Neural cell (in vitro differentiated cells): ENCODE data around the gene PRKCE. TPM values are rescaled to one million over a fixed set of nuclear protein-coding genes. Genes with fewer than 3 reads are reported as not detected.

ENCODE experiments used
- H2AFZ ChIP-seq: fragments of 200-600, 300-800 bp; sonication (generic), shearing (Covaris generic); 2 replicates; pipeline ENCODE4 v1.6.0; 2014; ENCODE audit warnings: low read depth, mild to moderate bottlenecking, antibody characterized with exemption, low read length, moderate library complexity
- H3F3A ChIP-seq: fragments of 200-600 bp; shearing (Covaris generic); 2 replicates; pipeline ENCODE4 v1.6.1; 2016; ENCODE audit warnings: mild to moderate bottlenecking, moderate library complexity, mixed read lengths, antibody characterized with exemption, low read length; ENCODE audit not compliant: insufficient read depth, poor library complexity, severe bottlenecking
- H3K27ac ChIP-seq: fragments of 200-600, 300-800 bp; sonication (generic), shearing (Covaris generic); 2 replicates; pipeline ENCODE4 v1.5.1; 2014; ENCODE audit warnings: mild to moderate bottlenecking, low read length, moderate library complexity
- H3K27me3 ChIP-seq: fragments of 300-800, 200-600 bp; sonication (generic), shearing (Covaris generic); 2 replicates; pipeline ENCODE4 v1.6.0; 2014; ENCODE audit warnings: mild to moderate bottlenecking, low read depth, low read length, moderate library complexity; ENCODE audit not compliant: insufficient read depth
- H3K36me3 ChIP-seq: fragments of 300-800, 200-600 bp; sonication (generic), shearing (Covaris generic); 2 replicates; pipeline ENCODE4 v1.5.1; 2014; ENCODE audit warnings: mild to moderate bottlenecking, antibody characterized with exemption, low read length, moderate library complexity; ENCODE audit not compliant: insufficient read depth
- H3K4me2 ChIP-seq: fragments of 300-800, 200-600 bp; sonication (generic), shearing (Covaris generic); 2 replicates; pipeline ENCODE4 v1.6.0; 2014; ENCODE audit warnings: mild to moderate bottlenecking, low read length
- H3K4me3 ChIP-seq: fragments of 300-800, 200-600 bp; sonication (generic), shearing (Covaris generic); 2 replicates; pipeline ENCODE4 v1.5.1; 2014; ENCODE audit warnings: mild to moderate bottlenecking, low read length, moderate library complexity
- H3K79me2 ChIP-seq: fragments of 200-600 bp; shearing (Covaris generic); replicated peaks from 2 replicates; pipeline ENCODE4 v1.6.0; 2014; ENCODE audit warnings: mild to moderate bottlenecking, low read length, moderate library complexity; ENCODE audit not compliant: insufficient read depth
- H3K9ac ChIP-seq: fragments of 300-800, 200-600 bp; sonication (generic), shearing (Covaris generic); 2 replicates; pipeline ENCODE4 v1.6.1; 2016; ENCODE audit warnings: mild to moderate bottlenecking, low read length, mixed read lengths
- H3K9me2 ChIP-seq: fragments of 200-600 bp; shearing (Covaris generic); 2 replicates; pipeline ENCODE4 v1.6.1; 2016; ENCODE audit warnings: mild to moderate bottlenecking, low read length, mixed read lengths; ENCODE audit not compliant: insufficient read depth
- H3K9me3 ChIP-seq: fragments of 200-600, 300-800 bp; sonication (generic), shearing (Covaris generic); 2 replicates; pipeline ENCODE4 v1.6.1; 2016; ENCODE audit warnings: mild to moderate bottlenecking, mixed run types, low read length, moderate library complexity, mixed read lengths
- H4K20me1 ChIP-seq: fragments of 200-600 bp; shearing (Covaris generic); 2 replicates; pipeline ENCODE4 v1.6.1; 2016; ENCODE audit warnings: mild to moderate bottlenecking, mixed run types; ENCODE audit not compliant: insufficient read depth
- CTCF ChIP-seq: fragments of 450-650 bp; IDR thresholded peaks from 2 replicates; pipeline ENCODE4 v1.5.1; 2014; ENCODE audit warnings: antibody characterized with exemption, mild to moderate bottlenecking, moderate library complexity; ENCODE audit not compliant: poor library complexity, severe bottlenecking
- EP300 ChIP-seq: fragments of 450-650 bp; conservative IDR thresholded peaks from 2 replicates; pipeline ENCODE4 v1.6.1; 2014; ENCODE audit warnings: antibody characterized with exemption, mild to moderate bottlenecking, moderate library complexity; ENCODE audit not compliant: poor library complexity, severe bottlenecking
- EZH2 ChIP-seq: fragments of 200-600, 300-800 bp; shearing (Covaris generic), sonication (generic); IDR thresholded peaks from 2 replicates; pipeline ENCODE4 v1.6.1; 2014; ENCODE audit warnings: antibody characterized with exemption, low read length, borderline replicate concordance, mild to moderate bottlenecking; ENCODE audit not compliant: insufficient read depth, poor library complexity, severe bottlenecking
- MXI1 ChIP-seq: fragments of 450-650 bp; conservative IDR thresholded peaks from 2 replicates; pipeline ENCODE4 v1.6.1; 2014; ENCODE audit warnings: antibody characterized with exemption, mild to moderate bottlenecking; ENCODE audit not compliant: poor library complexity, severe bottlenecking
- POLR2AphosphoS5 ChIP-seq: IDR thresholded peaks from 2 replicates; pipeline ENCODE4 v1.6.1; 2012
- RAD21 ChIP-seq: fragments of 450-650 bp; conservative IDR thresholded peaks from 2 replicates; pipeline ENCODE4 v1.6.1; 2014; ENCODE audit warnings: antibody characterized with exemption, mild to moderate bottlenecking, moderate library complexity
- REST ChIP-seq: IDR thresholded peaks from 2 replicates; pipeline ENCODE4 v1.6.1; 2012; ENCODE audit warnings: borderline replicate concordance
- SMC3 ChIP-seq: fragments of 450-650 bp; conservative IDR thresholded peaks from 2 replicates; pipeline ENCODE4 v1.6.1; 2014; ENCODE audit warnings: antibody characterized with exemption, mild to moderate bottlenecking, moderate library complexity; ENCODE audit not compliant: poor library complexity
- TAF1 ChIP-seq: IDR thresholded peaks from 2 replicates; pipeline ENCODE4 v1.6.1; 2012; ENCODE audit warnings: low read depth
- polyA plus RNA-seq: library from polyadenylated mRNA; depleted of rRNA; stranded (reverse); fragments of >200 nt; gene quantifications from 2 replicates; pipeline ENCODE4 v1.2.3, GENCODE V29; 2014

The PRKCE gene
- polyA plus RNA-seq, 1 donor from 2014 or later = 5.4 TPM

GRCh38 chr2:45622336-45623075 is 29.0 kb upstream of the PRKCE start:
- H3K27me3 ChIP-seq = no peaks in the 10 kb centered on the region
- TF ChIP-seq CTCF = no peak
- no peak for TF ChIP-seq POLR2AphosphoS5
- TF ChIP-seq MXI1 = no peak
- TF ChIP-seq REST = no peak
- no peak overlapping the region for H3K9ac ChIP-seq
- no peak overlapping the region for H2AFZ ChIP-seq
- H3K27ac ChIP-seq = no peak overlapping the region
- H3K9me3 ChIP-seq = no peaks in the 10 kb centered on the region
- no peaks in the 10 kb centered on the region for H3F3A ChIP-seq
- H3K9me2 ChIP-seq = no peaks in the 10 kb centered on the region
- no peaks in the 10 kb centered on the region for H3K36me3 ChIP-seq
- no peak overlapping the region for H3K4me3 ChIP-seq
- no peak overlapping the region for H3K4me2 ChIP-seq
- no peaks in the 10 kb centered on the region for H4K20me1 ChIP-seq
- no peaks in the 10 kb centered on the region for H3K79me2 ChIP-seq

GRCh38 chr2:45623098-45623497 is 28.4 kb upstream of the PRKCE start:
- no peak overlapping the region for H3K4me3 ChIP-seq
- no peak overlapping the region for H2AFZ ChIP-seq
- H3K4me2 ChIP-seq = no peak overlapping the region
- H3K9me2 ChIP-seq = no peaks in the 10 kb centered on the region
- H3K9me3 ChIP-seq = no peaks in the 10 kb centered on the region
- H3K79me2 ChIP-seq = no peaks in the 10 kb centered on the region
- H3K9ac ChIP-seq = no peak overlapping the region
- no peaks in the 10 kb centered on the region for H4K20me1 ChIP-seq
- no peak overlapping the region for H3K27ac ChIP-seq
- no peak for TF ChIP-seq EP300
- no peak for TF ChIP-seq EZH2
- no peak for TF ChIP-seq MXI1
- no peak for TF ChIP-seq POLR2AphosphoS5
- TF ChIP-seq REST = no peak
- no peak for TF ChIP-seq CTCF
- no peak for TF ChIP-seq TAF1
- no peak for TF ChIP-seq RAD21
- TF ChIP-seq SMC3 = no peak
- H3K27me3 ChIP-seq = no peaks in the 10 kb centered on the region
- no peaks in the 10 kb centered on the region for H3K36me3 ChIP-seq
- H3F3A ChIP-seq = no peaks in the 10 kb centered on the region
